Measurements from ENCODE around the gene CYBC1. TPM values are rescaled to one million over a fixed set of nuclear protein-coding genes. Genes with fewer than 3 reads are reported as not detected.

The CYBC1 gene
- total and polyA plus RNA-seq, 4 donors: 23.2 to 45.6 (median 34.9) TPM

DNA sequence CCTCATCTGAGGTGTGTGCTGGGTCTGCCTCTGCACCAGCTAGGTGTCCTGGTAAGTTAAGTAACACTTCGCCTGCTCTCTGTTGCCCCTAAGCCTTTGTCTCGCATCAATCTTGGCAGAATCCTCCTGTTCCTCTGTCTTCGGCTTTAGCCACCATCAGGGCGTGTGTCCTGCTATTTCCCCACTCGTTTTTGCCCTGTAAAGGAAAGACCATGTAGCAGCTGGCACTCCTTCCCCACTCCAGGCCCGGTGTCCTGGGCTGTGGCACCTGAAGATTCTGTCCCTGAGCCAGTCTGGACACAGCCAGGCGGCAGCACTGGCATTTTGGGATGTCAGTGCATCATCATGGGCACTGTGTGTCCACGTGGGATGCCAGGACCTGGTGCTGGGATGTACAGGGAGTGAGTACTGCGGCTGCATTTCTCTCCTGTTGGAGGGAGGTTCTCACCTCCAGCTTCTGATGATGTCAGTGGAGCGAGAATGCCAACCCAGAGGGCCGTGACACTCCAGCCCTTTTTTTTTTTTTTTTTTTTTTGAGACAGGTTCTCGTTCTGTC lies 42.8 kb upstream of the CYBC1 start:
- H3K27ac ChIP-seq (ENCODE audit: low read depth in 1 of 2, low read length in 2 of 2): no peak overlapping the region
- H3K9me3 ChIP-seq (ENCODE audit: control insufficient read depth in 4 of 4, low read length in 3 of 4): no peaks in the 10 kb centered on the region
- no peak overlapping the region for H3K4me3 ChIP-seq (ENCODE audit: low read depth in 1 of 3, low read length in 3 of 3)
- TF ChIP-seq, protein P1, sequence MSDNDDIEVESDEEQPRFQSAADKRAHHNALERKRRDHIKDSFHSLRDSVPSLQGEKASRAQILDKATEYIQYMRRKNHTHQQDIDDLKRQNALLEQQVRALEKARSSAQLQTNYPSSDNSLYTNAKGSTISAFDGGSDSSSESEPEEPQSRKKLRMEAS (IDR thresholded peaks at IDR 0.05): no peak
- no peak for TF ChIP-seq RAD21 (IDR thresholded peaks at IDR 0.05)
- no peak for TF ChIP-seq GABPA (IDR thresholded peaks at IDR 0.05 in 1 of 2, conservative IDR thresholded peaks at IDR 0.05 in 1 of 2)
- no peak for TF ChIP-seq FOXA2 (IDR thresholded peaks at IDR 0.05)
- TF ChIP-seq, protein P2, sequence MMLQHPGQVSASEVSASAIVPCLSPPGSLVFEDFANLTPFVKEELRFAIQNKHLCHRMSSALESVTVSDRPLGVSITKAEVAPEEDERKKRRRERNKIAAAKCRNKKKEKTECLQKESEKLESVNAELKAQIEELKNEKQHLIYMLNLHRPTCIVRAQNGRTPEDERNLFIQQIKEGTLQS (IDR thresholded peaks at IDR 0.05): no peak
- TF ChIP-seq SP1 (IDR thresholded peaks at IDR 0.05): no peak
- no peak for TF ChIP-seq TAF1 (conservative IDR thresholded peaks at IDR 0.05)
- no peak for TF ChIP-seq FOXA1 (IDR thresholded peaks at IDR 0.05)
- TF ChIP-seq, protein P3, sequence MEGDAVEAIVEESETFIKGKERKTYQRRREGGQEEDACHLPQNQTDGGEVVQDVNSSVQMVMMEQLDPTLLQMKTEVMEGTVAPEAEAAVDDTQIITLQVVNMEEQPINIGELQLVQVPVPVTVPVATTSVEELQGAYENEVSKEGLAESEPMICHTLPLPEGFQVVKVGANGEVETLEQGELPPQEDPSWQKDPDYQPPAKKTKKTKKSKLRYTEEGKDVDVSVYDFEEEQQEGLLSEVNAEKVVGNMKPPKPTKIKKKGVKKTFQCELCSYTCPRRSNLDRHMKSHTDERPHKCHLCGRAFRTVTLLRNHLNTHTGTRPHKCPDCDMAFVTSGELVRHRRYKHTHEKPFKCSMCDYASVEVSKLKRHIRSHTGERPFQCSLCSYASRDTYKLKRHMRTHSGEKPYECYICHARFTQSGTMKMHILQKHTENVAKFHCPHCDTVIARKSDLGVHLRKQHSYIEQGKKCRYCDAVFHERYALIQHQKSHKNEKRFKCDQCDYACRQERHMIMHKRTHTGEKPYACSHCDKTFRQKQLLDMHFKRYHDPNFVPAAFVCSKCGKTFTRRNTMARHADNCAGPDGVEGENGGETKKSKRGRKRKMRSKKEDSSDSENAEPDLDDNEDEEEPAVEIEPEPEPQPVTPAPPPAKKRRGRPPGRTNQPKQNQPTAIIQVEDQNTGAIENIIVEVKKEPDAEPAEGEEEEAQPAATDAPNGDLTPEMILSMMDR (IDR thresholded peaks at IDR 0.05; ENCODE audit: low read depth, low read length, missing input control): no peak
- no peak for TF ChIP-seq RXRA (IDR thresholded peaks at IDR 0.05)
- no peak for TF ChIP-seq HNF4G (IDR thresholded peaks at IDR 0.05)
- no peak for TF ChIP-seq EGR1 (IDR thresholded peaks at IDR 0.05; ENCODE audit: low read depth in 2 of 2)
- no peak for TF ChIP-seq HNF4A (conservative IDR thresholded peaks at IDR 0.05)
- TF ChIP-seq, protein P4, sequence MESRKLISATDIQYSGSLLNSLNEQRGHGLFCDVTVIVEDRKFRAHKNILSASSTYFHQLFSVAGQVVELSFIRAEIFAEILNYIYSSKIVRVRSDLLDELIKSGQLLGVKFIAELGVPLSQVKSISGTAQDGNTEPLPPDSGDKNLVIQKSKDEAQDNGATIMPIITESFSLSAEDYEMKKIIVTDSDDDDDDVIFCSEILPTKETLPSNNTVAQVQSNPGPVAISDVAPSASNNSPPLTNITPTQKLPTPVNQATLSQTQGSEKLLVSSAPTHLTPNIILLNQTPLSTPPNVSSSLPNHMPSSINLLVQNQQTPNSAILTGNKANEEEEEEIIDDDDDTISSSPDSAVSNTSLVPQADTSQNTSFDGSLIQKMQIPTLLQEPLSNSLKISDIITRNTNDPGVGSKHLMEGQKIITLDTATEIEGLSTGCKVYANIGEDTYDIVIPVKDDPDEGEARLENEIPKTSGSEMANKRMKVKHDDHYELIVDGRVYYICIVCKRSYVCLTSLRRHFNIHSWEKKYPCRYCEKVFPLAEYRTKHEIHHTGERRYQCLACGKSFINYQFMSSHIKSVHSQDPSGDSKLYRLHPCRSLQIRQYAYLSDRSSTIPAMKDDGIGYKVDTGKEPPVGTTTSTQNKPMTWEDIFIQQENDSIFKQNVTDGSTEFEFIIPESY (IDR thresholded peaks at IDR 0.05): no peak
- no peak for TF ChIP-seq NR2F2 (IDR thresholded peaks at IDR 0.05)
- TF ChIP-seq JUND (IDR thresholded peaks at IDR 0.05): no peak
- WGBS: 89% methylated on average over 12 of the region's 12 CpGs
- no peaks in the 10 kb centered on the region for H3K27me3 ChIP-seq (ENCODE audit: control insufficient read depth in 4 of 4, insufficient read depth in 4 of 4, low read length in 3 of 4)
- peaks cover 2 to 11% (median 6%) of the 10 kb centered on the region in 4 donors for H3K4me1 ChIP-seq (ENCODE audit: control insufficient read depth in 4 of 4, insufficient read depth in 4 of 4, low read length in 3 of 4)
- no peak for DNase-seq (ENCODE audit: low spot score)
- peaks cover 0 to 7% (median 0%) of the 10 kb centered on the region in 4 donors for H3K36me3 ChIP-seq (ENCODE audit: control insufficient read depth in 4 of 4, insufficient read depth in 3 of 4, low read depth in 1 of 4, low read length in 3 of 4)
- no peak overlapping the region for H3K9ac ChIP-seq (ENCODE audit: low read depth in 1 of 2, low read length in 2 of 2)

DNA sequence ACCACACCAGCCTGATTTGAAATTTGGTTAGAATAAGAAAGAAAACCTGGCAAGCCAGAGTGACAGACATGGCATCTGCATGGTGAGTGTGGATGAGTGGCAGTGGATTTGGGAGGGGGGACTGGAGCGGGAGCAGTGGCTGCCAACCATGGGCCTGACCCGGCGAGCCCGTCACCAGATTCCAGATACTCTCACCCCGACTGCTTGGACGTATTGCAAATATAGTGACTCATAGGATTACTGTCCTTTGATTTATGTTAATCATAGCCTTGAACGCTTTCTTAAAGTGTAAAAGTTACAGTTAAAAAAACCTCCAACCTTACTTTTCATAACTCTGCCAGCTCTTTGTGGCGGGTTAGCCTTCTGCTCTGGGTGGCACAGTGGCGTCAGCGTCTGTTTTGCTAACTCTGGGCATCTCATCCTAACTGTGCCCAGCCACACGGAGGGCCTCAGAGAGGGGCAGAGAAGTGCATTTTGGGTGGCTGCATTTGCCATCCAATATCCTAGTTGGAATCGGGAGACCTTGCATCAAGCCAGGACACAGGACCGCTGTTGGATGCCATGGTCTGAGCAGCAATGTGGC lies 42.2 kb upstream of the CYBC1 start:
- Histone ChIP-seq H3K4me1 (ENCODE audit: control insufficient read depth in 4 of 4, insufficient read depth in 4 of 4, low read length in 3 of 4) (peaks cover 2 to 10% (median 5%) of the 10 kb centered on the region in 4 donors), H3K9me3 (ENCODE audit: control insufficient read depth in 4 of 4, low read length in 3 of 4) (no peaks in the 10 kb centered on the region), H3K27ac (ENCODE audit: low read depth in 1 of 2, low read length in 2 of 2) (no peak overlapping the region), H3K36me3 (ENCODE audit: control insufficient read depth in 4 of 4, insufficient read depth in 3 of 4, low read depth in 1 of 4, low read length in 3 of 4) (peaks cover 0 to 11% (median 3%) of the 10 kb centered on the region in 4 donors), H3K9ac (ENCODE audit: low read depth in 1 of 2, low read length in 2 of 2) (no peak overlapping the region), H3K4me3 (ENCODE audit: low read depth in 1 of 3, low read length in 3 of 3) (no peak overlapping the region), H3K27me3 (ENCODE audit: control insufficient read depth in 4 of 4, insufficient read depth in 4 of 4, low read length in 3 of 4) (no peaks in the 10 kb centered on the region)
- no peak for DNase-seq (ENCODE audit: low spot score)
- 92% methylated on average over 13 of the region's 13 CpGs for WGBS
- TF ChIP-seq JUND (IDR thresholded peaks at IDR 0.05) (no peak), RXRA (IDR thresholded peaks at IDR 0.05) (no peak), NR2F2 (IDR thresholded peaks at IDR 0.05) (no peak), FOXA2 (IDR thresholded peaks at IDR 0.05) (no peak), GABPA (IDR thresholded peaks at IDR 0.05 in 1 of 2, conservative IDR thresholded peaks at IDR 0.05 in 1 of 2) (no peak), FOXA1 (IDR thresholded peaks at IDR 0.05) (no peak), YY1 (IDR thresholded peaks at IDR 0.05) (no peak), TAF1 (conservative IDR thresholded peaks at IDR 0.05) (no peak), EGR1 (IDR thresholded peaks at IDR 0.05; ENCODE audit: low read depth in 2 of 2) (no peak), HNF4A (conservative IDR thresholded peaks at IDR 0.05) (no peak)
- TF ChIP-seq, protein P3 (IDR thresholded peaks at IDR 0.05; ENCODE audit: low read depth, low read length, missing input control): no peak
- TF ChIP-seq, protein P1 (IDR thresholded peaks at IDR 0.05): no peak
- TF ChIP-seq, protein P4 (IDR thresholded peaks at IDR 0.05): no peak
- TF ChIP-seq, protein P2 (IDR thresholded peaks at IDR 0.05): no peak

All from liver (tissue), 9 donors.